Choroid plexus epithelial cell (primary cell): Measurements from ENCODE around the gene COQ8B.

ENCODE experiments used
- DNase-seq: peaks from one replicate; pipeline ENCODE4 v3.0.0-alpha.2; 2010; ENCODE audit warnings: low read depth
- H3K4me3 ChIP-seq: 2 replicates; pipeline ENCODE4 v1.5.1; 2011; ENCODE audit warnings: low read depth, mild to moderate bottlenecking, control low read depth, low read length, moderate library complexity
- TF ChIP-seq, protein P1 (sequence below): conservative IDR thresholded peaks from 2 replicates; pipeline ENCODE4 v1.5.1; 2011; ENCODE audit warnings: low read depth, mild to moderate bottlenecking, control low read depth, inconsistent platforms, low read length, moderate library complexity

COQ8B gene

DNA sequence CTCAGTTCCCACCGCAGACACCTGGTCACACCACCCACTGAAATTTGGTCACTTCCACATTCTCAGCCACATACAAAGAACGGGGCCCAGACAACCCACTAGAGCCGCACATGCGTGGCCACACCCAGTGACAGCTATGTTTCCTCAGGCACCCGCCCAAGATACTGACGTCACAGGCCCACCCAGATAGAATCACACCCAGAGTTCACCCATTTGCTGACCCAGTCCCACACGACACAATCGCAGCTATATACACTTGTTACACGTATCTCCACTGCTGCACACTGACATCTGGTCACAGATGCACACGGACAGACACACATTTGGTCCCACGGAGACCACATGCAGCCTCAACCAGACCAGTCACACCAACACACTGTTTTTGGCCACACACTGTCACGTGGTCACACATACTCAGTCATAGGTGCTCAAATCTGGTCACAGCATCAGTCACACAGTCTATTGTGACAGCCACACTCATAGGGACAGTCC is 29.1 kb downstream of the COQ8B start:
- TF ChIP-seq, protein P1, sequence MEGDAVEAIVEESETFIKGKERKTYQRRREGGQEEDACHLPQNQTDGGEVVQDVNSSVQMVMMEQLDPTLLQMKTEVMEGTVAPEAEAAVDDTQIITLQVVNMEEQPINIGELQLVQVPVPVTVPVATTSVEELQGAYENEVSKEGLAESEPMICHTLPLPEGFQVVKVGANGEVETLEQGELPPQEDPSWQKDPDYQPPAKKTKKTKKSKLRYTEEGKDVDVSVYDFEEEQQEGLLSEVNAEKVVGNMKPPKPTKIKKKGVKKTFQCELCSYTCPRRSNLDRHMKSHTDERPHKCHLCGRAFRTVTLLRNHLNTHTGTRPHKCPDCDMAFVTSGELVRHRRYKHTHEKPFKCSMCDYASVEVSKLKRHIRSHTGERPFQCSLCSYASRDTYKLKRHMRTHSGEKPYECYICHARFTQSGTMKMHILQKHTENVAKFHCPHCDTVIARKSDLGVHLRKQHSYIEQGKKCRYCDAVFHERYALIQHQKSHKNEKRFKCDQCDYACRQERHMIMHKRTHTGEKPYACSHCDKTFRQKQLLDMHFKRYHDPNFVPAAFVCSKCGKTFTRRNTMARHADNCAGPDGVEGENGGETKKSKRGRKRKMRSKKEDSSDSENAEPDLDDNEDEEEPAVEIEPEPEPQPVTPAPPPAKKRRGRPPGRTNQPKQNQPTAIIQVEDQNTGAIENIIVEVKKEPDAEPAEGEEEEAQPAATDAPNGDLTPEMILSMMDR: no peak
- H3K4me3 ChIP-seq: no peak overlapping the region
- DNase-seq: peak; percentile 47

DNA sequence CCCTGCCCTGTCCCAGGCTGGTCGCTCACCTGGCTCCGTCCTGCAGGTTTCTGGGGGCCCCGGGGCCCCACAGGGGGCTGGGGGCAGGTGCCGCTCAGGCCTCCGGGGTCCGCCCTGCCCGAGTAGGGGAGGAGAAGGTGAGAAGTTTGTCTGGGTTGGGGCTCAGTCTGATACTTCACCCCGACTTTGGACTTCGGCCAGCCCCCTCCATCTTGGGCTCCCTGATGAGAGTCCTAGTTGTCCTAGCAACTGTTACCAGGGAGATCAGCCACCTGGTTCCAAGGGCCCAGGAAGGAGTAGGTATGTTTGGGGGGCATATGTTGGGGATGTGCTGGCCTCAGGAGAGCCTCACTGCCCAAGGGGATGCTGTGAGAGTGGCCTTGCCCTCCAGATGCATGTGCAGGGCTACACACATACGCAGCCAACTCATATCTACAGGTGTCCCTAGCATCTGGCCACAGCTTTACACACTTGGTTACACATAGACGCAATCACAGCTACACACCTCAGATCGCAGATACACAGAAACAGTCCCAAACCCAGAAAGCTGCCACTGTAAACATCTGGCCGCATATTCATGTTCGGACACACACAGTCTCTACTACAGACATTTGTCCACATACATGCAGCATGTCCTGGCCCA is 29.7 kb downstream of the COQ8B start:
- TF ChIP-seq, protein P1: no peak
- DNase-seq: no peak
- H3K4me3 ChIP-seq: no peak overlapping the region

DNA sequence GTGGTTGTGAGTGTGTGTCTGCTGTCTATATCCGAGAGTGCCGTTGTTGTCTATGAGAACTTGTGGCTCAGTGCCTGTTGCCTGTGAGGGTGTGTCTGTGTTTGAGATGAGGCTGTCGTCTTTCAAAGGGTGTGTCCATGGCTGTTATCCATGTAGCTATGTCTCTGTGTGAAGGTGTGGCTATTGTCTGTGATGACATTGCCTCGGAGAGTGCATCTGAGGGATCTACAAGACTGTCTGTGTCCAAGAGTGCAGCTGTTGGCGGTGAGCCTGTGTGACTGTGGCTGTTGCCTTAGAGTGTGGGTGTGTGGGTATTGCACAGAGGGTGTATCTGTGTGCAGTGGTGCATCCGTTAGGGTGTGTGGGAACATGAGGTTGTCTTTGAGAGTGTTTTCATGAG is 31.1 kb downstream of the COQ8B start:
- TF ChIP-seq, protein P1: no peak
- DNase-seq: no peak
- no peak overlapping the region for H3K4me3 ChIP-seq

DNA sequence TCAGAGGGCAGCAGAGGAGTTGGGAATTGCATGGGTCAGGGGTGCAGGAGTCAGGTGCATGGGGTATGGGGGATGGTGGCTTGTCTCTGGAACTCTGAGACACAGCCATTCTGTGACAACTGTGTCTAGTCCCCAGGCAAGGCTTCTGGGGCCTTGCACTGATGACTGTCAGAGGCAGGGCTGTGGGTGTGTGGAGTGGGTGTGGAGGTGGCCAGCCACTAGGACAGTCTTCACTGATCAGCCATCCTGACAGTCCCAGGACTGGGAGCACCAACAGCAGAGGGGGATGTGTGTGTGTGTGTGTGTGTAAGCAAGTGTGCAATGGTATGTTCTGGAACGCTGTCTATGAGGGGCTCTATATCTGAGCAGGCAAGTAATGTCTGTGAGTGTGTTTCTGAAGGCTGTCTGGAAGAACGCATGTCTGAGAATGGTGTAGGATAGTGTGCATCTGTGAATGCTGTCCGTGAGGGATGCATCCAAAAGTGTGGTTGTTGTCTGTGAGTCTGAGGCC is 31.6 kb downstream of the COQ8B start:
- no peak for DNase-seq
- no peak overlapping the region for H3K4me3 ChIP-seq
- TF ChIP-seq, protein P1: no peak

DNA sequence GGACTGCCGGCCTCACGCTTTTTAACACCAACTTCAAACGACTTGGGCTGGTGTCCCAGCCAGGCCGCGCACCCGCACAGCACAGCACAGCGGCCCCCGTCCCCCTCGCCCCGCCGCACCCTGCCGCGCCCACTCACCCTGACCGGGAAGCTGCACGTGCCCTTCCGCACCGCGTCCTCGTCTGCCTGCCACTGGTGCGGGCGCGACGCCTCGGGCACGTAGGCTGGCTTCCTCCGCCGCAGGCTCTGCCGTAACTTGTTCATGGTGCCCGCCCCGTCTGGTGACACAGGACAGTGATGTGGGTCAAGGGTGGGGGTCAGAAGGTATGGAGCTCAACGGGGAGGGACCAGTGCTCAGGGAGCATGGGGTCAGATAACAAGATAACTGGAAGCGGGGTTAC is 32.4 kb downstream of the COQ8B start:
- no peak for DNase-seq
- TF ChIP-seq, protein P1: no peak
- no peak overlapping the region for H3K4me3 ChIP-seq

DNA sequence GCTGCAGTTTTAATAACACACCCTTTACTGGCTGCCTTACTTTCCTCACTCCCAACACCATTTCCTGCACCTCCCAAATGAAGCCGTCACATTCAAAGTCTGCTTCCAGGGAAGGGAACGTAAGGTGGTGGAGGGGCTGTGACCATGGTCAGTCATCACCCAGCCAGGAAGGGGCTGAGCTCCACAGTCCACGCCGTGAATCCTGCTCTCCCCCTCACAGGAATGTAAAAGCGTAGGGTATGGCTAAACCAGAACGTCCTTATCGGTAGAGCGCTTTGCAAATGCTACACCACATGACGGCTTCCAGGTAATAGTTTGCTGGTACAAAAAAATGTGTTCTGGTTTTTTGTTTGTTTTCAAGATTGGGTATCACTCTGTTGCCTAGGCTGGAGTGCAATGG is 33.2 kb downstream of the COQ8B start:
- DNase-seq: no peak
- H3K4me3 ChIP-seq: no peak overlapping the region
- TF ChIP-seq, protein P1: no peak

DNA sequence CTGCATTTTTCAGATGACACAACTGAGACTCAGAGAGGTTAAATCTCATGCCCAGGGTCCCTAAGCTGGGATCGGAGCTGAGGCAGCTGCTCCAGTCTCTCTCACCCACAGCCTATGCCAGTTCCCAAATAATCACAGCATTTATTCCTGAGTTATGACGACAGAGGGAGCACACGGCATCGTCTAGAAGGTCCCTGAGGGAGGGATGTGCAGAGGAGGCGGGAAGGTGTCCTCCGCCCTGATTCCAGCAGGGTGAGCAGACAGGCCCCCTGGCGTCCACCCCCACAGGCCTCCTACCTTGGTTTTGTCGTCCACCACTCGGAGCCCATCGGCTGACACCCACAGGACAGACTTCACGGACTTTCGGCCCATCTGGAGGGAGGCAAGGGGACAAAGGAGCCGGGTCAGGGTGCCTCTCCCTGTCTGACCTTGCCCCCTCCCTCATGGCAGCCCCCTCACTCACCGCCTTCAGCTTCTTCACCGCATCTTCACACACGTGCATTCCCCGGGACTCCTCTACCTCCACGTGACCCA is 34.2 kb downstream of the COQ8B start:
- no peak overlapping the region for H3K4me3 ChIP-seq
- TF ChIP-seq, protein P1: no peak
- no peak for DNase-seq
